WTC11 (cell line): Measurements from ENCODE around the gene KCNG4.

Experiments used
- ATF1 ChIP-seq: sonication (generic); formaldehyde crosslinking; IDR thresholded peaks from 2 replicates; pipeline ENCODE4 v1.8.1; 2023; ENCODE audit warnings: mild to moderate bottlenecking, moderate library complexity, missing genetic modification reagents
- ETV6 ChIP-seq: sonication (generic); formaldehyde crosslinking; IDR thresholded peaks from 2 replicates; pipeline ENCODE4 v1.8.1; 2022; ENCODE audit warnings: mild to moderate bottlenecking, missing genetic modification reagents
- SMAD4 ChIP-seq: sonication (generic); formaldehyde crosslinking; IDR thresholded peaks from 2 replicates; pipeline ENCODE4 v1.8.0; 2022; ENCODE audit warnings: mild to moderate bottlenecking, missing genetic modification reagents
- SP1 ChIP-seq: sonication (generic); formaldehyde crosslinking; conservative IDR thresholded peaks from 2 replicates; pipeline ENCODE4 v1.8.1; 2022; ENCODE audit warnings: missing genetic modification reagents
- TEAD4 ChIP-seq: sonication (generic); formaldehyde crosslinking; IDR thresholded peaks from 2 replicates; pipeline ENCODE4 v1.8.0; 2022; ENCODE audit warnings: mild to moderate bottlenecking, missing genetic modification reagents
- ZNF423 ChIP-seq: fragments of 250-450 bp; sonication (Bioruptor Pico); IDR thresholded peaks from 2 replicates; pipeline ENCODE4 v2.1.2; 2022; ENCODE audit warnings: mild to moderate bottlenecking, moderate library complexity
- TF ChIP-seq, protein P1 (sequence below): fragments of 250-450 bp; sonication (Bioruptor Pico); IDR thresholded peaks from 2 replicates; pipeline ENCODE4 v2.1.2; 2022; ENCODE audit warnings: mild to moderate bottlenecking, moderate library complexity
- TF ChIP-seq, protein P2 (sequence below): fragments of 200-600 bp; IDR thresholded peaks from 2 replicates; pipeline ENCODE4 v1.8.0; 2022; ENCODE audit warnings: antibody characterized with exemption
- TF ChIP-seq, protein P3 (sequence below): sonication (generic); formaldehyde crosslinking; IDR thresholded peaks from 2 replicates; pipeline ENCODE4 v1.8.1; 2023; ENCODE audit warnings: mild to moderate bottlenecking, missing genetic modification reagents, moderate library complexity
- TF ChIP-seq, protein P4 (sequence below): sonication (generic); formaldehyde crosslinking; IDR thresholded peaks from 2 replicates; pipeline ENCODE4 v1.8.1; 2023; ENCODE audit warnings: mild to moderate bottlenecking, missing genetic modification reagents, moderate library complexity

DNA sequence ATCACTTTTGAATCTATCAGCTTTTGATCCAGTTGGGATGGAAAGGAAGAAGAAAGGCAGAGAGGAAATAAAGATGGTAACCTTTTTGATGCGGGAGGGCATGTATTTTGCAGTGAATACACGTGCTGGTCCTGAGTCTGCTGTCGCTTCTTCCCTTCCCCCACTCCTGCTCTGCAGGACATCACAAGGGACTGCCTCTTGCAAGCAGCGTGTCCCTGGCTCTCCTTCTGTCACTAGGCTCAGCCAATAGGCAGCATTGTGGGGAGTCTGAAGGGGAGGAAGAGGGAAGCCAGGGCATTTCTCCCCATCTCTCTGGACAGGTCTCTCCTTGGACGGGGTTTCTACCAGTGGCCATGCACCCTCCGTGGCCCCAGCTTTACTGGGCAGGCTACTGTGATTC is 39.2 kb upstream of the KCNG4 start:
- TF ChIP-seq, protein P1, sequence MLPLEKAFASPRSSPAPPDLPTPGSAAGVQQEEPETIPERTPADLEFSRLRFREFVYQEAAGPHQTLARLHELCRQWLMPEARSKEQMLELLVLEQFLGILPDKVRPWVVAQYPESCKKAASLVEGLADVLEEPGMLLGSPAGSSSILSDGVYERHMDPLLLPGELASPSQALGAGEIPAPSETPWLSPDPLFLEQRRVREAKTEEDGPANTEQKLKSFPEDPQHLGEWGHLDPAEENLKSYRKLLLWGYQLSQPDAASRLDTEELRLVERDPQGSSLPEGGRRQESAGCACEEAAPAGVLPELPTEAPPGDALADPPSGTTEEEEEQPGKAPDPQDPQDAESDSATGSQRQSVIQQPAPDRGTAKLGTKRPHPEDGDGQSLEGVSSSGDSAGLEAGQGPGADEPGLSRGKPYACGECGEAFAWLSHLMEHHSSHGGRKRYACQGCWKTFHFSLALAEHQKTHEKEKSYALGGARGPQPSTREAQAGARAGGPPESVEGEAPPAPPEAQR, result no peak
- TF ChIP-seq, protein P2, sequence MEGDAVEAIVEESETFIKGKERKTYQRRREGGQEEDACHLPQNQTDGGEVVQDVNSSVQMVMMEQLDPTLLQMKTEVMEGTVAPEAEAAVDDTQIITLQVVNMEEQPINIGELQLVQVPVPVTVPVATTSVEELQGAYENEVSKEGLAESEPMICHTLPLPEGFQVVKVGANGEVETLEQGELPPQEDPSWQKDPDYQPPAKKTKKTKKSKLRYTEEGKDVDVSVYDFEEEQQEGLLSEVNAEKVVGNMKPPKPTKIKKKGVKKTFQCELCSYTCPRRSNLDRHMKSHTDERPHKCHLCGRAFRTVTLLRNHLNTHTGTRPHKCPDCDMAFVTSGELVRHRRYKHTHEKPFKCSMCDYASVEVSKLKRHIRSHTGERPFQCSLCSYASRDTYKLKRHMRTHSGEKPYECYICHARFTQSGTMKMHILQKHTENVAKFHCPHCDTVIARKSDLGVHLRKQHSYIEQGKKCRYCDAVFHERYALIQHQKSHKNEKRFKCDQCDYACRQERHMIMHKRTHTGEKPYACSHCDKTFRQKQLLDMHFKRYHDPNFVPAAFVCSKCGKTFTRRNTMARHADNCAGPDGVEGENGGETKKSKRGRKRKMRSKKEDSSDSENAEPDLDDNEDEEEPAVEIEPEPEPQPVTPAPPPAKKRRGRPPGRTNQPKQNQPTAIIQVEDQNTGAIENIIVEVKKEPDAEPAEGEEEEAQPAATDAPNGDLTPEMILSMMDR, result no peak
- TF ChIP-seq SP1 (CRISPR knock-in tag), result no peak
- no peak for TF ChIP-seq ATF1
- no peak for TF ChIP-seq SMAD4 (CRISPR knock-in tag)
- TF ChIP-seq TEAD4 (CRISPR knock-in tag), result no peak
- no peak for TF ChIP-seq ZNF423
- TF ChIP-seq, protein P3, sequence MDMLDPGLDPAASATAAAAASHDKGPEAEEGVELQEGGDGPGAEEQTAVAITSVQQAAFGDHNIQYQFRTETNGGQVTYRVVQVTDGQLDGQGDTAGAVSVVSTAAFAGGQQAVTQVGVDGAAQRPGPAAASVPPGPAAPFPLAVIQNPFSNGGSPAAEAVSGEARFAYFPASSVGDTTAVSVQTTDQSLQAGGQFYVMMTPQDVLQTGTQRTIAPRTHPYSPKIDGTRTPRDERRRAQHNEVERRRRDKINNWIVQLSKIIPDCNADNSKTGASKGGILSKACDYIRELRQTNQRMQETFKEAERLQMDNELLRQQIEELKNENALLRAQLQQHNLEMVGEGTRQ (CRISPR knock-in tag), result no peak
- TF ChIP-seq ETV6 (CRISPR knock-in tag), result no peak
- TF ChIP-seq, protein P4, sequence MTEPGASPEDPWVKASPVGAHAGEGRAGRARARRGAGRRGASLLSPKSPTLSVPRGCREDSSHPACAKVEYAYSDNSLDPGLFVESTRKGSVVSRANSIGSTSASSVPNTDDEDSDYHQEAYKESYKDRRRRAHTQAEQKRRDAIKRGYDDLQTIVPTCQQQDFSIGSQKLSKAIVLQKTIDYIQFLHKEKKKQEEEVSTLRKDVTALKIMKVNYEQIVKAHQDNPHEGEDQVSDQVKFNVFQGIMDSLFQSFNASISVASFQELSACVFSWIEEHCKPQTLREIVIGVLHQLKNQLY (CRISPR knock-in tag), result no peak
